H9 (cell line): ENCODE results near the gene TGFBR2. TPM values are rescaled to one million over a fixed set of nuclear protein-coding genes. Genes with fewer than 3 reads are reported as not detected.

ENCODE experiments used
- DNase-seq: peaks from one replicate; pipeline ENCODE4 v3.0.0-alpha.2; 2017
- H2AFZ ChIP-seq: one replicate; pipeline ENCODE4 v1.6.1; 2013; ENCODE audit warnings: mild to moderate bottlenecking, low read length, control low read depth, moderate library complexity
- H2AK5ac ChIP-seq: 2 replicates; pipeline ENCODE4 v1.6.1; 2013; ENCODE audit warnings: low read length, control low read depth, mixed read lengths; ENCODE audit not compliant: insufficient read length
- H2BK120ac ChIP-seq: one replicate; pipeline ENCODE4 v1.6.1; 2013; ENCODE audit warnings: low read depth, mild to moderate bottlenecking, low read length, control low read depth, inconsistent platforms; ENCODE audit not compliant: poor library complexity, severe bottlenecking
- H2BK12ac ChIP-seq: 2 replicates; pipeline ENCODE4 v1.6.1; 2013; ENCODE audit warnings: low read length, control low read depth, mixed read lengths, low read depth; ENCODE audit not compliant: insufficient read length
- H2BK15ac ChIP-seq: 2 replicates; pipeline ENCODE4 v1.6.1; 2013; ENCODE audit warnings: low read depth, low read length, control low read depth
- H2BK20ac ChIP-seq: one replicate; pipeline ENCODE4 v1.6.1; 2013; ENCODE audit warnings: low read depth, mild to moderate bottlenecking, low read length, control low read depth, inconsistent platforms; ENCODE audit not compliant: poor library complexity, severe bottlenecking
- H2BK5ac ChIP-seq: 2 replicates; pipeline ENCODE4 v1.6.1; 2013; ENCODE audit warnings: low read length, control low read depth, mixed read lengths; ENCODE audit not compliant: insufficient read length
- H3K14ac ChIP-seq: 2 replicates; pipeline ENCODE4 v1.6.1; 2013; ENCODE audit warnings: low read length, control low read depth; ENCODE audit not compliant: insufficient read depth
- H3K18ac ChIP-seq: 2 replicates; pipeline ENCODE4 v1.6.1; 2013; ENCODE audit warnings: low read depth, mild to moderate bottlenecking, mixed read lengths, low read length, control low read depth; ENCODE audit not compliant: insufficient read length
- H3K23ac ChIP-seq: 2 replicates; pipeline ENCODE4 v1.6.1; 2013; ENCODE audit warnings: low read length, control low read depth, mixed read lengths, low read depth; ENCODE audit not compliant: insufficient read length
- H3K23me2 ChIP-seq: 2 replicates; pipeline ENCODE4 v1.6.1; 2013; ENCODE audit warnings: low read depth, mild to moderate bottlenecking, mixed read lengths, low read length, control low read depth; ENCODE audit not compliant: insufficient read length, poor library complexity, severe bottlenecking
- H3K27ac ChIP-seq: 2 replicates; pipeline ENCODE4 v1.5.1; 2013; ENCODE audit warnings: low read length, control low read depth, mixed read lengths, low read depth; ENCODE audit not compliant: insufficient read length
- H3K27me3 ChIP-seq: 2 replicates; pipeline ENCODE4 v1.6.1; 2013; ENCODE audit warnings: low read length, control low read depth, inconsistent platforms; ENCODE audit not compliant: insufficient read depth
- H3K4ac ChIP-seq: 2 replicates; pipeline ENCODE4 v1.6.1; 2013; ENCODE audit warnings: low read depth, mild to moderate bottlenecking, control low read depth, inconsistent platforms, low read length, moderate library complexity
- H3K4me1 ChIP-seq: 2 replicates; pipeline ENCODE4 v1.6.1; 2013; ENCODE audit warnings: low read length, control low read depth, inconsistent platforms; ENCODE audit not compliant: insufficient read depth
- H3K4me2 ChIP-seq: 2 replicates; pipeline ENCODE4 v1.6.1; 2013; ENCODE audit warnings: low read length, control low read depth, mixed read lengths; ENCODE audit not compliant: insufficient read length, insufficient read depth
- H3K56ac ChIP-seq: 2 replicates; pipeline ENCODE4 v1.6.1; 2013; ENCODE audit warnings: low read depth, mild to moderate bottlenecking, mixed read lengths, low read length, control low read depth; ENCODE audit not compliant: insufficient read length
- H3K79me1 ChIP-seq: 2 replicates; pipeline ENCODE4 v1.6.1; 2013; ENCODE audit warnings: low read depth, mild to moderate bottlenecking, moderate library complexity, low read length, control low read depth, inconsistent platforms; ENCODE audit not compliant: insufficient read depth, poor library complexity, severe bottlenecking
- H3K79me2 ChIP-seq: 2 replicates; pipeline ENCODE4 v1.6.1; 2013; ENCODE audit warnings: low read length, control low read depth, inconsistent platforms; ENCODE audit not compliant: insufficient read depth
- H3K9ac ChIP-seq: 2 replicates; pipeline ENCODE4 v1.6.1; 2013; ENCODE audit warnings: low read length, control low read depth, mixed read lengths; ENCODE audit not compliant: insufficient read length; ENCODE audit errors: extremely low read depth
- H3K9me3 ChIP-seq: one replicate; pipeline ENCODE4 v1.6.1; 2013; ENCODE audit warnings: low read depth, low read length, inconsistent platforms; ENCODE audit not compliant: control insufficient read depth
- H3T11ph ChIP-seq: one replicate; pipeline ENCODE4 v1.6.1; 2013; ENCODE audit warnings: mild to moderate bottlenecking, low read length, control low read depth, inconsistent platforms
- H4K20me1 ChIP-seq: one replicate; pipeline ENCODE4 v1.6.1; 2013; ENCODE audit not compliant: control insufficient read depth, insufficient read length, insufficient read depth
- H4K5ac ChIP-seq: 2 replicates; pipeline ENCODE4 v1.6.1; 2013; ENCODE audit warnings: low read depth, mild to moderate bottlenecking, mixed read lengths, low read length, control low read depth; ENCODE audit not compliant: insufficient read length
- H4K8ac ChIP-seq: replicated peaks from 2 replicates; pipeline ENCODE4 v1.6.1; 2013; ENCODE audit warnings: low read length, control low read depth, mixed read lengths, low read depth; ENCODE audit not compliant: insufficient read length
- H4K91ac ChIP-seq: 2 replicates; pipeline ENCODE4 v1.6.1; 2013; ENCODE audit warnings: low read depth, mild to moderate bottlenecking, moderate library complexity, mixed read lengths, low read length, control low read depth; ENCODE audit not compliant: insufficient read length
- H3K27ac Mint-ChIP-seq, 3 experiments: 2 replicates in 2 of 3; 3 replicates in 1 of 3; pipeline ENCODE4 v1.8.0; 2020 to 2021; ENCODE audit warnings: mixed read lengths in 3 of 3, mild to moderate bottlenecking in 1 of 3, moderate library complexity in 1 of 3
- H3K27me3 Mint-ChIP-seq: 2 replicates; pipeline ENCODE4 v1.8.0; 2021; ENCODE audit warnings: low read depth, mild to moderate bottlenecking, moderate library complexity, mixed read lengths
- H3K36me3 Mint-ChIP-seq, 3 experiments: 2 replicates in 2 of 3; 3 replicates in 1 of 3; pipeline ENCODE4 v1.8.0; 2020 to 2021; ENCODE audit warnings: low read depth in 3 of 3, mixed read lengths in 3 of 3; ENCODE audit not compliant: insufficient read depth in 1 of 3
- H3K4me1 Mint-ChIP-seq, 2 experiments: 2 replicates each; pipeline ENCODE4 v1.8.0; 2020; ENCODE audit warnings: mixed read lengths in 2 of 2
- H3K4me3 Mint-ChIP-seq, 2 experiments: 2 replicates in 1 of 2; 3 replicates in 1 of 2; pipeline ENCODE4 v1.8.0; 2020 to 2021; ENCODE audit warnings: mild to moderate bottlenecking in 2 of 2, mixed read lengths in 2 of 2, moderate library complexity in 1 of 2
- H3K9me3 Mint-ChIP-seq, 2 experiments: 2 replicates in 1 of 2; 3 replicates in 1 of 2; pipeline ENCODE4 v1.8.0; 2020; ENCODE audit warnings: mild to moderate bottlenecking in 2 of 2, mixed read lengths in 2 of 2, moderate library complexity in 1 of 2
- WGBS: extraction: QIAGEN DNeasy Blood & Tissue Kit; methylation state at CpG from one replicate; pipeline ENCODE4 v1.1.7; 2013; ENCODE audit warnings: missing lambda C conversion rate, low lambda C conversion rate, mixed read lengths; ENCODE audit not compliant: insufficient read length; ENCODE audit errors: extremely low coverage; 5-methylcytosine and 5-hydroxymethylcytosine counted together
- total RNA-seq: library from RNA; stranded (reverse); gene quantifications from 2 replicates; pipeline ENCODE4 v1.2.1, GENCODE V29; 2021
- TF ChIP-seq, protein P1 (sequence below): fragments of 200-600 bp; sonication (generic); conservative IDR thresholded peaks from 3 replicates; pipeline ENCODE4 v1.8.0; 2021; ENCODE audit warnings: antibody characterized with exemption, mild to moderate bottlenecking

TGFBR2 gene
- total RNA-seq, 1 experiment from 2014 or later, result 10.6 TPM

DNA sequence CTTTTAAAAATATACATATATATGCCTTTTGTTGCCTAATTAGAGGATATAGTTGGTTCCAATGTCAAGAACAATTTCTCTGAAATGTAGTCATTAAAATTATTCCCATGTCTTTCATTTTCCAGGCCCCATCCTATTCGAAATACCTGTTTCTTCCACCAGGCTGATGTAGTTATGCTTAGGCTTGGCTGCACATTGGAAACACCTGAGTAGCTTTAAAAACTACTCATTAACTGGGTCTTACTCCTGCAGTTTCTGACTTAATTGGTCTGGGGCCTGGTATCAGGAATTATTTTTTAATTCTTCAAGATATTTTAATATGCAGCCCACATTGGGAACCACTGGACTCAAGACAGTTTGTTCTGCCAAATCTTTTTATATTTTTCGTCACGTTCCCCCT lies 53.7 kb downstream of the TGFBR2 start:
- H2BK120ac ChIP-seq, result no peak overlapping the region
- H3K4me3 Mint-ChIP-seq, result no peak overlapping the region
- H2BK12ac ChIP-seq, result no peak overlapping the region
- H4K20me1 ChIP-seq, result no peaks in the 10 kb centered on the region
- H4K5ac ChIP-seq, result no peak overlapping the region
- H3K4me1 ChIP-seq, result peaks cover 21% of the 10 kb centered on the region
- H3K56ac ChIP-seq, result no peak overlapping the region
- no peak overlapping the region for H3K4me2 ChIP-seq
- H2AK5ac ChIP-seq, result no peak overlapping the region
- H2BK5ac ChIP-seq, result no peak overlapping the region
- H2AFZ ChIP-seq, result no peak overlapping the region
- H2BK20ac ChIP-seq, result no peak overlapping the region
- H4K91ac ChIP-seq, result no peak overlapping the region
- H3K9me3 ChIP-seq, result no peaks in the 10 kb centered on the region
- H3K4me1 Mint-ChIP-seq, result peaks cover 46 to 56% of the 10 kb centered on the region in 2 experiments
- TF ChIP-seq, protein P1, sequence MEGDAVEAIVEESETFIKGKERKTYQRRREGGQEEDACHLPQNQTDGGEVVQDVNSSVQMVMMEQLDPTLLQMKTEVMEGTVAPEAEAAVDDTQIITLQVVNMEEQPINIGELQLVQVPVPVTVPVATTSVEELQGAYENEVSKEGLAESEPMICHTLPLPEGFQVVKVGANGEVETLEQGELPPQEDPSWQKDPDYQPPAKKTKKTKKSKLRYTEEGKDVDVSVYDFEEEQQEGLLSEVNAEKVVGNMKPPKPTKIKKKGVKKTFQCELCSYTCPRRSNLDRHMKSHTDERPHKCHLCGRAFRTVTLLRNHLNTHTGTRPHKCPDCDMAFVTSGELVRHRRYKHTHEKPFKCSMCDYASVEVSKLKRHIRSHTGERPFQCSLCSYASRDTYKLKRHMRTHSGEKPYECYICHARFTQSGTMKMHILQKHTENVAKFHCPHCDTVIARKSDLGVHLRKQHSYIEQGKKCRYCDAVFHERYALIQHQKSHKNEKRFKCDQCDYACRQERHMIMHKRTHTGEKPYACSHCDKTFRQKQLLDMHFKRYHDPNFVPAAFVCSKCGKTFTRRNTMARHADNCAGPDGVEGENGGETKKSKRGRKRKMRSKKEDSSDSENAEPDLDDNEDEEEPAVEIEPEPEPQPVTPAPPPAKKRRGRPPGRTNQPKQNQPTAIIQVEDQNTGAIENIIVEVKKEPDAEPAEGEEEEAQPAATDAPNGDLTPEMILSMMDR, result no peak
- H3K4ac ChIP-seq, result no peak overlapping the region
- no peak overlapping the region for H3K9ac ChIP-seq
- peaks cover 8 to 22% (median 10%) of the 10 kb centered on the region in 3 experiments; a peak in 5 of 7 replicates for H3K36me3 Mint-ChIP-seq
- H3K23ac ChIP-seq, result no peak overlapping the region
- H4K8ac ChIP-seq, result no peak overlapping the region
- no CpG with 5 or more reads among the region's 3 CpGs for WGBS
- H3K27ac ChIP-seq, result no peak overlapping the region
- no peaks in the 10 kb centered on the region for H3K79me1 ChIP-seq
- H3K23me2 ChIP-seq, result no peaks in the 10 kb centered on the region
- no peak overlapping the region for H3K27ac Mint-ChIP-seq
- no peaks in the 10 kb centered on the region for H3K27me3 Mint-ChIP-seq
- H3T11ph ChIP-seq, result no peak overlapping the region
- no peaks in the 10 kb centered on the region for H3K27me3 ChIP-seq
- H3K9me3 Mint-ChIP-seq, result no peaks in the 10 kb centered on the region
- H3K14ac ChIP-seq, result no peak overlapping the region
- H2BK15ac ChIP-seq, result no peak overlapping the region
- no peak overlapping the region for H3K18ac ChIP-seq
- DNase-seq, result no peak
- no peaks in the 10 kb centered on the region for H3K79me2 ChIP-seq
